LNCaP clone FGC (cell line): ENCODE data around the gene GNAT2.

Source experiments
- DNase-seq: peaks from one replicate; pipeline ENCODE4 v3.0.0-alpha.2; 2011; ENCODE audit warnings: low read depth
- H3K4me3 ChIP-seq: 2 replicates; pipeline ENCODE4 v1.5.1; 2011; ENCODE audit warnings: mild to moderate bottlenecking, low read depth, low read length, control low read depth
- TF ChIP-seq, protein P1 (sequence below): IDR thresholded peaks from 2 replicates; pipeline ENCODE4 v1.5.1; 2012; ENCODE audit warnings: mild to moderate bottlenecking; ENCODE audit not compliant: control insufficient read depth, insufficient read depth; ENCODE audit errors: extremely low read depth

GNAT2 gene

DNA sequence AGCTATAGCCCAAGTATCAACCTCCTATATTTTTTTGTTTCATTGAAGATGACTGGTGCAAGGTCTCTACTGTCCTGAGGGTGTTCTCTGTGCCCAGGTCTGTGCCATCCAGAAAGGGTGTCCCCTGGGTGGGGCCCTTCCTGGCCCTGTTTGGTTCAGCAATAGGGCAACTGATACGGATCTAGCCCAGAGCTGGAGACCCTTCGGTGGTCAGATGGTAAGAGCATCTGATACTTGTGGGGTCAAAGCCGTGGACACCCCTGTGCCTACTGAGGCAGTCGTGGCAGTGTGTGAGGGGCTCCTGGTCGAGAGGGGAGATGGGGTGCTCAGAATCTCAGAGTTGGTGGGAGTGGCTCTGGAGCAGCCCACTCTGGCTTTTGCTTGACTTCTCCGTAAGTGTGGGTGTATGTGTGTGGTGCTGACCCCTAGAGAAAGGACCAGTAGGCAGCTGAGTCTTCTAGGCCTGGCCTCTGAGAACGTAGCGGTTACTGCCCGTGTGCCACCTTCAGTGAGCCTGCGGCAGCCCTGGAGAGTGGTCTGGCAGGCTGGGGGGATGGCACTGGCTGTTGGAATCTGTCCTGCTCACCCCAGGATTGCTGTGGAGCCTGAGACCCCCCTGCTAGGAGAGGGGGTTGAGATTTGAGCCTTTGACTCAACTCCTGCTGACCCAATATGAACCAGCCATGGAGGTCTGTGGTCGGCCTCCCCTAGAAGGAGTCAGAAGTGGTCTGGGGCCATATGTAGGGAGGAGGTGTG lies 2.9 kb upstream of the GNAT2 start:
- TF ChIP-seq, protein P1, sequence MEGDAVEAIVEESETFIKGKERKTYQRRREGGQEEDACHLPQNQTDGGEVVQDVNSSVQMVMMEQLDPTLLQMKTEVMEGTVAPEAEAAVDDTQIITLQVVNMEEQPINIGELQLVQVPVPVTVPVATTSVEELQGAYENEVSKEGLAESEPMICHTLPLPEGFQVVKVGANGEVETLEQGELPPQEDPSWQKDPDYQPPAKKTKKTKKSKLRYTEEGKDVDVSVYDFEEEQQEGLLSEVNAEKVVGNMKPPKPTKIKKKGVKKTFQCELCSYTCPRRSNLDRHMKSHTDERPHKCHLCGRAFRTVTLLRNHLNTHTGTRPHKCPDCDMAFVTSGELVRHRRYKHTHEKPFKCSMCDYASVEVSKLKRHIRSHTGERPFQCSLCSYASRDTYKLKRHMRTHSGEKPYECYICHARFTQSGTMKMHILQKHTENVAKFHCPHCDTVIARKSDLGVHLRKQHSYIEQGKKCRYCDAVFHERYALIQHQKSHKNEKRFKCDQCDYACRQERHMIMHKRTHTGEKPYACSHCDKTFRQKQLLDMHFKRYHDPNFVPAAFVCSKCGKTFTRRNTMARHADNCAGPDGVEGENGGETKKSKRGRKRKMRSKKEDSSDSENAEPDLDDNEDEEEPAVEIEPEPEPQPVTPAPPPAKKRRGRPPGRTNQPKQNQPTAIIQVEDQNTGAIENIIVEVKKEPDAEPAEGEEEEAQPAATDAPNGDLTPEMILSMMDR, result no peak
- DNase-seq, result no peak
- H3K4me3 ChIP-seq, result no peak overlapping the region

DNA sequence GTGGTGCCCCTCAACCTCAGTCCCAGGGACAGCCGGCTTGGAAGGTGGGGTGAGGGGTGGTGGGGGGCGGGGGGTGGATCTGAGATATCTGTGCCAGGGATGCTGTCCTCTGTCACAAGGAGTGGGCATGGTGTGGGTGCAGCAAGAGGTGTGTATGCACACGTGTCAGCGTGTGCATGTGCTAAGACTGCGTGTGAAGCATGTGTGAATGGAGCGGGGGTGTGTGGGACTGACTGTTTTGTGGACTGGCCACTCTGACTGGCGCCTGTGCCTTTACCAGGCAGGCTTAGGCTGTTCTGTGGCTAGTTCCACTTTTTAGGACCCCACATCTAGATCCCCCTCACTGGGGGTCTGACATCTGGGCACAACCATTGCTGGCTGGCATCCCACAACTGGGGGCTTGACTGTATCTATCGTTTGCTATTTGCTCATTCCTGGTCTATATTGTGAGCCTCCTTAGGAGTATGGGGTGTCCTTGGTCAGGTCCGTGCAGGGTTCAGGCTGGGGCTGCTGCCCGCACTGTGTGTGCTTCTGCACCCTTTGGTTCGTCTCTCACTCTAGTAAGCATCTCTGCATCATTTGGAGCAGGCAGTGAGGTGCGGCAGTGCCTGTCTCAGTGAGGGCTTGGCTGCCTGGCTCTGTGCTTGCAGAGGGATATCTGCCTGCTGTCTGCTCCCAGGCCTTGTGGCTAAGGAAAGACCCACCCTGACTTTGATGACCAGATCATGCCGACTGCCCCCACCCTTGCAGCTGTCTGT lies 2.1 kb upstream of the GNAT2 start:
- H3K4me3 ChIP-seq, result peak overlapping the region; percentile 96
- no peak for DNase-seq
- TF ChIP-seq, protein P1, result no peak

DNA sequence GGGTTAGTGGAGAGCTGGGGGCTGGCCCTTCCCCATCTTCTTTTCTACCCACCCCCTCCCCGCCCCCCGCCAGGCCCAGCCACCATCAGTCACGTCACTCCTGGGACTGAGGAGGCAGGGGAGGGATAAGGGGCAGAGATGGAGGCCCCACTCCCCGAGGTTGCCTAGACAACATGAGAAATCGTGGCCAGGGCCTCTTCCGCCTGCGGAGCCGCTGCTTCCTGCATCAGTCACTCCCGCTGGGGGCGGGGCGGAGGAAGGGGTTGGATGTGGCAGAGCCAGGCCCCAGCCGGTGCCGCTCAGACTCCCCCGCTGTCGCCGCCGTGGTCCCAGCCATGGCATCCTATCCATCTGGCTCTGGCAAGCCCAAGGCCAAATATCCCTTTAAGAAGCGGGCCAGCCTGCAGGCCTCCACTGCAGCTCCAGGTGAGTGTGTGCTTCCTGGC lies 1.4 kb upstream of the GNAT2 start:
- TF ChIP-seq, protein P1, result no peak
- peak; percentile 45 for DNase-seq
- peak overlapping the region; percentile 96 for H3K4me3 ChIP-seq

DNA sequence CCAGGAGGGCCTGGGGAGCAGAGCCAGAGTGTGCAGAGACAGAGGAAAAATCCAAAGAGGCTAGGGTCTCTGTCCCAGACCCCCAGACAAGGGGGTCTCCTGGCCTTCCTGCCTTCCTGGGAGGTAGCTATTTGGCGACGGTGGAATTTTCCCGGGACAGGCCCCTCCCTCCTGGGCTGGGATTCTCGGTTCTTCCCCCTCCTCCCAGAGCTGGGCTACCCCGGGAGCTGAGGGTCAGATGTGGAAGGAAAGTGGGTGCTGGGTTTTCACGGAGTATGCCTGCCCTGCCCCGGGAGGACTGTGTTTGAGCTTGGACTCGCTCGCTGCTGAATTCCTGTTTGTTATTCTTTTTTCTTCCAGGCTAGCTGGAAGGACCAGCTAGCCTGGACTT lies 980 bp upstream of the GNAT2 start:
- H3K4me3 ChIP-seq, result peak overlapping the region; percentile 96
- no peak for DNase-seq
- TF ChIP-seq, protein P1, result no peak

DNA sequence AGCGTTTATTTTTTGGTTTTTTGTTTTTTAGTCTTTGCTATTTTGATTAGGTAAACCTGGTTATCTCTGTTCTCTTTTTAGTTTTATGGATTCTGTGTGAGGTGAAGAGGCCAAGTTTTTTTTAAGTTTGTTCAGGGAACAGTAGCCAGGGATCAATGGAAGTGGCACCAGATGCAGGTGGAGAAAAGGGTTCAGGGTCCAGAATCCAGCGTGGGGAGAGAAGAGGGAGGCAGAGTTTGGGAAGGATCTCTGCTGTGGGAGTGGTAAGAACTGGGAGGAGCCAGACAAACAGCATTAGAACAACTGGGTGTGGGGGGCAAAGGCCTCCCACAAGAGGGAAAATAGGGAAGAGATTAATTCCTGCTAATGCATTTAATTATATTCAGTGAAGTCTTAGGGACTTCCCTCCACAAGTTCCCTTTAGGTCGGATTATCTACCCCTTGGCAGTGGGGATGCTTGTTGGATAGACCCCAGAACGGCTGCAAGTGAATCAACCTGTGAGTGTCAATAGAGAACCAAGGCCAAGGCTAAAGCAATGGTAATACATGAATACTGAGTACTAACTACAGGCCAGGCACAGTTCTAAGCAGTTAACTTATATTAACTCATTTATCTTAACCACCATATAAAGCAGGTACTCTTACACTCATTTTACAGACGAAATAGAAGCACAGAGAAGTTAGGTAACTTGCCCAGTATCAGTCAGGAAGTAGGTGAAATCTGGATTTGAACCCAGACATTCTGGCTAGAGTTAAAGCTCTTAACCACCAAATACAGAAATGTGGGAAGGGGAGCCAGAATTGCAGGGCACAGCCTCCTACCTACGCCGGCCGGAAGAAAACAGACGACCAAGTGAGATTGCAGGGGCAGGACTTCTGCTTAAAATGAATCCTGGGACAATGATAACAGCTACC lies 498 bp downstream of the GNAT2 start:
- no peak for DNase-seq
- TF ChIP-seq, protein P1, result no peak
- peak overlapping the region; percentile 96 for H3K4me3 ChIP-seq

DNA sequence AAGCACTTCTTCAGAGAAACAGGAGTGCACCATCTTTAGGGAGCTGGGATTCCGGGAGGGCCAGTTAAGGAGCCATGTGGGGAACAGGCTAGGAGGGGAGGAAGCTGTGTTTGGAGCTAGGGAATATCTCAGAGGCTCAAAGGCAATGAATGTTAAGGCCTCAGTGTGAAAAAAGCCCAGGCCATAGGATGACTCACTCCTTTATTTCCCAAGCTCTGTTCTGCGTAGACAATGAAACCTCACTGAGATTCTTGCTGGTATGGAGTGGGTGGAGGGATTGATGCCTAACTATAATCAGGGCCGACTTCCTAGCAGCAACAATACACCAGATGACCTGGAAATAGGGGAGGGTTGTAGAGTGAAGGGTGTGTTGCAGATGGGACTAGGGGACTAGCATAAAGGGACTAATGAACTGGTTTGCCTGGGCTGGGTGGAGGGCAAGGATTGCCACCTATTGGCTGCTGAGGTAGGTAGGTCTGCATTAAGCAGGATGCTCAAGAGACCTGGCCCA lies 2.1 kb downstream of the GNAT2 start:
- TF ChIP-seq, protein P1, result 0 out of 2 replicates have a peak, but pooled peaks have one; percentile 4
- no peak for DNase-seq
- no peak overlapping the region for H3K4me3 ChIP-seq
